ENCODE measurements around the gene LAMTOR4.

Gene LAMTOR4

GRCh38 chr7:100130608-100131453 is 17.9 kb upstream of the LAMTOR4 start:
- no peak for TF ChIP-seq EZH2phosphoT487 (IDR thresholded peaks at IDR 0.05; ENCODE audit: low read length)
- TF ChIP-seq CTCF (IDR thresholded peaks at IDR 0.05; ENCODE audit: low read length): peak; percentile 73
- no peak for TF ChIP-seq EZH2 (optimal IDR thresholded peaks at IDR 0.05; ENCODE audit: low read depth, low read length)
- H3K36me3 ChIP-seq (replicated peaks; ENCODE audit: insufficient read depth, low read length): no peaks in the 10 kb centered on the region
- DNase-seq: peak; percentile 64
- H3K27ac ChIP-seq (ENCODE audit: low read length): no peak overlapping the region
- H3K4me3 ChIP-seq (ENCODE audit: low read length): peak overlapping the region; percentile 38; the same call in 1 of the 2 replicates
- no peaks in the 10 kb centered on the region for H4K20me1 ChIP-seq (ENCODE audit: insufficient read depth, low read length)
- peak overlapping the region; percentile 94 for H3K4me2 ChIP-seq (ENCODE audit: low read depth, low read length)
- H3K9ac ChIP-seq (ENCODE audit: low read length): peak overlapping the region; percentile 33; the same call in 1 of the 2 replicates
- peak overlapping the region; percentile 59 for H2AFZ ChIP-seq (ENCODE audit: low read length)
- peaks cover 15% of the 10 kb centered on the region for H3K4me1 ChIP-seq (ENCODE audit: low read length)
- H3F3A ChIP-seq (ENCODE audit: insufficient read depth, low read length): peaks cover 20% of the 10 kb centered on the region
- H3K9me3 ChIP-seq (replicated peaks; ENCODE audit: insufficient read depth, low read length): no peaks in the 10 kb centered on the region
- H3K79me2 ChIP-seq (ENCODE audit: low read length): no peaks in the 10 kb centered on the region; the same call in 1 of the 2 replicates
- H3K27me3 ChIP-seq (replicated peaks; ENCODE audit: insufficient read depth, low read length): no peaks in the 10 kb centered on the region
- no peaks in the 10 kb centered on the region for H3K9me2 ChIP-seq (replicated peaks; ENCODE audit: insufficient read depth, low read length)

- H3K36me3 ChIP-seq (replicated peaks; ENCODE audit: insufficient read depth, low read length): no peaks in the 10 kb centered on the region
- H3K9me2 ChIP-seq (replicated peaks; ENCODE audit: insufficient read depth, low read length): no peaks in the 10 kb centered on the region
- H3K4me3 ChIP-seq (ENCODE audit: low read length): no peak overlapping the region
- no peak overlapping the region for H3K27ac ChIP-seq (ENCODE audit: low read length)
- TF ChIP-seq EZH2 (optimal IDR thresholded peaks at IDR 0.05; ENCODE audit: low read depth, low read length): no peak
- no peak for TF ChIP-seq EZH2phosphoT487 (IDR thresholded peaks at IDR 0.05; ENCODE audit: low read length)
- no peak for TF ChIP-seq CTCF (IDR thresholded peaks at IDR 0.05; ENCODE audit: low read length)
- H3F3A ChIP-seq (ENCODE audit: insufficient read depth, low read length): peaks cover 11% of the 10 kb centered on the region
- no peak overlapping the region for H3K9ac ChIP-seq (ENCODE audit: low read length)
- no peaks in the 10 kb centered on the region for H3K9me3 ChIP-seq (replicated peaks; ENCODE audit: insufficient read depth, low read length)
- no peaks in the 10 kb centered on the region for H4K20me1 ChIP-seq (ENCODE audit: insufficient read depth, low read length)
- DNase-seq: no peak
- no peaks in the 10 kb centered on the region for H3K79me2 ChIP-seq (ENCODE audit: low read length)
- no peaks in the 10 kb centered on the region for H3K27me3 ChIP-seq (replicated peaks; ENCODE audit: insufficient read depth, low read length)
- no peak overlapping the region for H3K4me2 ChIP-seq (ENCODE audit: low read depth, low read length)
- H2AFZ ChIP-seq (ENCODE audit: low read length): no peak overlapping the region
- peaks cover 15% of the 10 kb centered on the region for H3K4me1 ChIP-seq (ENCODE audit: low read length)
Measured at GRCh38 chr7:100132126-100132525, 16.6 kb upstream of the LAMTOR4 start.

- DNase-seq: peak; percentile 63
- H3K27me3 ChIP-seq (replicated peaks; ENCODE audit: insufficient read depth, low read length): no peaks in the 10 kb centered on the region
- 0 out of 2 replicates have a peak overlapping the region, but pooled peaks have one; percentile 21 for H2AFZ ChIP-seq (ENCODE audit: low read length)
- H4K20me1 ChIP-seq (ENCODE audit: insufficient read depth, low read length): no peaks in the 10 kb centered on the region
- H3K4me1 ChIP-seq (ENCODE audit: low read length): peaks cover 14% of the 10 kb centered on the region
- H3K27ac ChIP-seq (ENCODE audit: low read length): no peak overlapping the region
- no peaks in the 10 kb centered on the region for H3K9me3 ChIP-seq (replicated peaks; ENCODE audit: insufficient read depth, low read length)
- H3K4me3 ChIP-seq (ENCODE audit: low read length): no peak overlapping the region
- H3K79me2 ChIP-seq (ENCODE audit: low read length): no peaks in the 10 kb centered on the region
- no peaks in the 10 kb centered on the region for H3K36me3 ChIP-seq (replicated peaks; ENCODE audit: insufficient read depth, low read length)
- H3K9me2 ChIP-seq (replicated peaks; ENCODE audit: insufficient read depth, low read length): no peaks in the 10 kb centered on the region
- peak; percentile 93 for TF ChIP-seq CTCF (IDR thresholded peaks at IDR 0.05; ENCODE audit: low read length)
- TF ChIP-seq EZH2phosphoT487 (IDR thresholded peaks at IDR 0.05; ENCODE audit: low read length): no peak
- no peak for TF ChIP-seq EZH2 (optimal IDR thresholded peaks at IDR 0.05; ENCODE audit: low read depth, low read length)
- no peak overlapping the region for H3K4me2 ChIP-seq (ENCODE audit: low read depth, low read length)
- H3F3A ChIP-seq (ENCODE audit: insufficient read depth, low read length): peaks cover 11% of the 10 kb centered on the region
- no peak overlapping the region for H3K9ac ChIP-seq (ENCODE audit: low read length)
Measured at GRCh38 chr7:100132697-100133151, 16.0 kb upstream of the LAMTOR4 start.

All from MM.1S (cell line).